Subcutaneous adipose tissue (tissue), 4 donors: Measurements from ENCODE around the gene DERL2. TPM values are rescaled to one million over a fixed set of nuclear protein-coding genes. Genes with fewer than 3 reads are reported as not detected.

Experiments used
- CTCF ChIP-seq: fragments of 450-650 bp; IDR thresholded peaks from one replicate; pipeline ENCODE4 v1.5.1; 2016; ENCODE audit warnings: low read depth, mild to moderate bottlenecking, control low read depth, antibody characterized with exemption, moderate library complexity
- total RNA-seq, 4 donors: library from RNA; depleted of rRNA; stranded (reverse); fragments of >200 nt; gene quantifications; one replicate each; pipeline ENCODE4 v1.1.0, GENCODE V29; 2016

DERL2 gene
- total RNA-seq, 4 donors from 2014 or later: 25.8 to 55.9 (median 32.8) TPM

DNA sequence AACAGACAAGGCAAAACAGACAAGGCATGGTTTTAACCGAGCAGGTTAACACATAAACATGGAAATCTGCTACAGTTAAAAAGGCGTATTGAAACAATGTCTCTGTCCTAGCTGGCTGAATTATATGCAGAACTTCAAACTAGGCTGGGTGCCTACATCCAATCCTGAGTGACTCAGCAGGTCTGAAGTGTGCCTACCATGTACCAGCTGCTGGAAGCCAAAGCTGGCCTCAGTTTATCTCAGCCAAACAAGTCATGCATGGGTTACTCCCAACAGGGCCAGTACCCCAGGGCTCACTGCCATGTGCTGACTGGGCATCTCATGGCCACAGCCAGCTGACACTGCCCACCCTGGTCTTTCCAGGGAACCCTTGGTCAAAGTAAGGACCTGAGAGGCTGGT, 51.0 kb downstream of the DERL2 start:
- TF ChIP-seq CTCF: no peak

DNA sequence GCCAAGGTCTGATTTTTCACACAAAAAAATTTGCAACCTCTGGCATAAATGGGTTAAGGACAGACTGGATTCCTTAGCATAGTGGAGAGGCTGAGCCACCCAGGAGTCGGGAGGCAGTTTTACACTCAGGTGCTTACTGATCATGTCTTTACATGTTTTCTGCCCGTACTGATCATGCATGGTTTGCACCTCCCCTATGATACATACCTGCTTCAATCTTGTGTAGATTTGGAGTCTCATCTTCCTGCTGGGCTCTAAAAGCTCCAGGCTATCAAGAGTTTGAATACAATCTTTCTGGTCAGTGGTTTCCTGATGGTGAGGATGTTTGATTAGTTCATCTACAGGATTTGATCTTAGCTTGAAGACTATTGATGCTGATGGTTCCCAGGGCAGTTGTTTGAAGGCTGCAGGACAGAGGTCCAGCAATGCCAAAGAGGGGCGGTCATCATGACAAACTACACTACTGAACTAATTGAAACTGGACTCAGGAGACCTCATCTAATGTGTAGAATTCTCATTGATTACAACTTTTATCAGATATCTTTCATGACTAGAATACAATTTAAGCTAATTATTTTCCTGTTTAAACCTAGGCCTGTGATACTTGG, 53.9 kb downstream of the DERL2 start:
- no peak for TF ChIP-seq CTCF

GRCh38 chr17:5430413-5430999, 55.5 kb downstream of the DERL2 start:
- TF ChIP-seq CTCF: no peak

- TF ChIP-seq CTCF: no peak
These were observed 56.6 kb downstream of the DERL2 start for GRCh38 chr17:5429191-5429887.

GRCh38 chr17:5425826-5426225, 60.2 kb downstream of the DERL2 start:
- TF ChIP-seq CTCF: no peak

DNA sequence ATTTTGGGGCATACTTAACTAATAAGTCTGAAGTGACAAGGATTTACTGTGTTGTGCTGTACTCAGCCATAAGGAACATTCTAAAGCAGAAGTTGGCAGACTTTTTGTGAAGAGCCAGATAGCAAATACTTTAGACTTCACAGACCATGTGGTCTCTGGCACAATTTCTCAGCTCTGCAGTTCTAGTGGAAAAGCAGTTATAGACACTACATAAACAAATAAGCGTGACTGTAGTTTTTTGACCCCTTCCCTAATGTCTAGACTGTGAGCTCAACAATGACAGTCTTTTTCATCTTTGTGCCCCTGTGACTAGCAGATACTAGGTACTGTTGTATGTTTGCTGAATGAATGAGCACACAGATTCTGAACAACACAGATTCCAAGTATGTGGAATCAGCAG, 61.1 kb downstream of the DERL2 start:
- TF ChIP-seq CTCF: no peak

- no peak for TF ChIP-seq CTCF
These were observed 63.5 kb downstream of the DERL2 start for GRCh38 chr17:5422505-5422904.
